ENCODE measurements around the gene MEGF8. TPM values are rescaled to one million over a fixed set of nuclear protein-coding genes. Genes with fewer than 3 reads are reported as not detected.

MEGF8 gene
- total RNA-seq, 4 donors from 2014 or later, result 10.7 to 21.5 (median 16.1) TPM

- Histone ChIP-seq H3K9me3 (no peaks in the 10 kb centered on the region), H3K36me3 (peaks cover 5% of the 10 kb centered on the region), H3K4me1 (peaks cover 90% of the 10 kb centered on the region), H3K4me3 (peak overlapping the region; percentile 87), H3K27ac (peak overlapping the region; percentile 97), H3K27me3 (no peaks in the 10 kb centered on the region)
- TF ChIP-seq CTCF (IDR thresholded peaks at IDR 0.05) (no peak), EP300 (IDR thresholded peaks at IDR 0.05) (no peak), POLR2A (IDR thresholded peaks at IDR 0.05) (no peak), POLR2AphosphoS5 (IDR thresholded peaks at IDR 0.05) (no peak)
- DNase-seq (ENCODE audit: low spot score in 2 of 2), result peak in 1 of 2 donors; percentile 72
- WGBS, result 27% methylated on average over 7 of the region's 7 CpGs
Measured at GRCh38 chr19:42281827-42282762, 43.3 kb upstream of the MEGF8 start.

- DNase-seq (ENCODE audit: low spot score in 2 of 2), result no peak
- Histone ChIP-seq H3K27me3 (no peaks in the 10 kb centered on the region), H3K4me1 (peaks cover 83% of the 10 kb centered on the region), H3K4me3 (peak overlapping the region; percentile 61), H3K36me3 (peaks cover 12% of the 10 kb centered on the region), H3K9me3 (no peaks in the 10 kb centered on the region), H3K27ac (peak overlapping the region; percentile 97)
- 25% methylated on average over 3 of the region's 4 CpGs for WGBS
- TF ChIP-seq POLR2A (IDR thresholded peaks at IDR 0.05) (no peak), CTCF (IDR thresholded peaks at IDR 0.05) (no peak), POLR2AphosphoS5 (IDR thresholded peaks at IDR 0.05) (no peak), EP300 (IDR thresholded peaks at IDR 0.05) (no peak)
Measured at GRCh38 chr19:42282819-42283187, 42.6 kb upstream of the MEGF8 start.

- 2% methylated on average over 33 of the region's 74 CpGs for WGBS
- no peak for TF ChIP-seq CTCF (IDR thresholded peaks at IDR 0.05)
- peak in 1 of 2 donors; percentile 38 for TF ChIP-seq POLR2A (IDR thresholded peaks at IDR 0.05)
- TF ChIP-seq POLR2AphosphoS5 (IDR thresholded peaks at IDR 0.05), result peak in 1 of 3 donors; percentile 51
- TF ChIP-seq EP300 (IDR thresholded peaks at IDR 0.05), result no peak
- DNase-seq (ENCODE audit: low spot score in 2 of 2), result peak; percentile 98
- Histone ChIP-seq H3K36me3 (peaks cover 19% of the 10 kb centered on the region), H3K4me1 (peaks cover 77% of the 10 kb centered on the region), H3K4me3 (peak overlapping the region; percentile 61), H3K27ac (peak overlapping the region; percentile 97), H3K27me3 (no peaks in the 10 kb centered on the region), H3K9me3 (no peaks in the 10 kb centered on the region)
Measured at GRCh38 chr19:42283188-42284065, 42.0 kb upstream of the MEGF8 start.

GRCh38 chr19:42284066-42284501 is 41.4 kb upstream of the MEGF8 start:
- Histone ChIP-seq H3K27me3 (no peaks in the 10 kb centered on the region), H3K9me3 (no peaks in the 10 kb centered on the region), H3K27ac (peak overlapping the region; percentile 97), H3K4me3 (peak overlapping the region; percentile 61), H3K4me1 (peaks cover 71% of the 10 kb centered on the region), H3K36me3 (peaks cover 25% of the 10 kb centered on the region)
- DNase-seq (ENCODE audit: low spot score in 2 of 2), result peak; percentile 84 to 86
- TF ChIP-seq CTCF (IDR thresholded peaks at IDR 0.05) (no peak), POLR2AphosphoS5 (IDR thresholded peaks at IDR 0.05) (no peak), POLR2A (IDR thresholded peaks at IDR 0.05) (peak in 1 of 2 donors; percentile 71)
- no CpG with 5 or more reads among the region's 76 CpGs for WGBS

Data from suprapubic skin (tissue), 4 donors.